Tibial artery (tissue), 4 donors: Measurements from ENCODE around the gene TOM1L1.

ENCODE experiments used
- DNase-seq, 2 donors: peaks; one replicate each; pipeline ENCODE4 v3.0.0-alpha.2; 2019
- H3K27ac ChIP-seq, 2 donors: fragments of 200-600 bp; sonication (generic) in 1 of 2; 1 replicate in 1 of 2; 2 replicates in 1 of 2; pipeline ENCODE4 v1.5.1; 2018 to 2019; ENCODE audit warnings: mild to moderate bottlenecking in 1 of 2
- H3K27me3 ChIP-seq, 2 donors: fragments of 200-600 bp; sonication (generic) in 1 of 2; one replicate each; pipeline versions ENCODE4 v1.5.1 to v1.6.0; 2016 to 2019
- H3K36me3 ChIP-seq, 3 donors: fragments of 200-600 bp; sonication (generic) in 2 of 3; one replicate each; pipeline ENCODE4 v1.5.1; 2016 to 2019; ENCODE audit warnings: mild to moderate bottlenecking in 2 of 3
- H3K4me1 ChIP-seq, 4 donors: fragments of 200-600 bp; sonication (generic) in 2 of 4; 1 replicate in 3 of 4; 2 replicates in 1 of 4; pipeline ENCODE4 v1.5.1; 2016 to 2019
- H3K4me3 ChIP-seq, 2 donors: fragments of 200-600 bp; sonication (generic) in 1 of 2; 1 replicate in 1 of 2; 2 replicates in 1 of 2; pipeline ENCODE4 v1.5.1; 2018 to 2019; ENCODE audit warnings: mild to moderate bottlenecking in 2 of 2
- H3K9me3 ChIP-seq, 3 donors: fragments of 200-600 bp; sonication (generic) in 1 of 3; one replicate each; pipeline ENCODE4 v1.5.1; 2016 to 2019
- CTCF ChIP-seq, 2 experiments: fragments of 200-600 bp in 1 of 2; fragments of 450-650 bp in 1 of 2; IDR thresholded peaks; one replicate each; pipeline ENCODE4 v1.5.1; 2017 to 2019; ENCODE audit warnings: antibody characterized with exemption in 2 of 2, mild to moderate bottlenecking in 1 of 2, moderate library complexity in 1 of 2
- intact Hi-C: fragments of 100-400 bp; cut with DNase I; formaldehyde crosslinking; loops from one replicate; pipeline ENCODE4 v1.15.0; 2023; ENCODE audit warnings: low total_unique reads

The TOM1L1 gene

GRCh38 chr17:55005520-55005919, 104.9 kb downstream of the TOM1L1 start:
- TF ChIP-seq CTCF (IDR thresholded peaks at IDR 0.05), result peak in 1 of 2 experiments; percentile 21
- Histone ChIP-seq H3K27ac (no peak overlapping the region), H3K36me3 (peaks cover 0 to 19% (median 6%) of the 10 kb centered on the region in 3 donors), H3K4me3 (no peak overlapping the region), H3K9me3 (no peaks in the 10 kb centered on the region), H3K4me1 (no peaks in the 10 kb centered on the region), H3K27me3 (no peaks in the 10 kb centered on the region)
- intact Hi-C loops, result no loop called here
- no peak for DNase-seq
